LNCAP (cell line): ENCODE measurements around the gene ATP6V0D1.

Experiments used
- TF ChIP-seq, protein P1 (sequence below): fragments of 450-650 bp; IDR thresholded peaks from 2 replicates; pipeline ENCODE4 v1.5.1; 2017; ENCODE audit warnings: mild to moderate bottlenecking

ATP6V0D1 gene

DNA sequence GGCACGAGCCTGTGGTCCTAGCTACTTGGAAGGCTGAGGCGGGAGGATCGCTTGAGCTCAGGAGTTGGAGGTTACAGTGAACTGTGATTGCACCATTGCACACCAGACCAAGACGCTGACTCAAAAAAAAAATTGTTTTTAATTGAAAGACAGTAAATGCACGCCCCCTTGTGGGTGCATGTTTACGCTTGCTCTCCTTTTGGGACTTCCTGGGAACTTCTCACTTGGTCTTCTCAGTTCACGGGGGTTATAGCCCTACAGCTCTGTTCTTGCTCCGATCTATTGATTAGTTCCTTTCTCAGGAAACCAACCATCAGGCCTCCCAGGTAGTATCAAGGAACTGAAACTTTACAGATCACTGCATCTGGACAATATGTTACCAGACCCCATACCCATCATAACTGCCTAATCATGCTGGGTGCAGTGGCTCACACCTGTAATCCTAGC, 33.4 kb upstream of the ATP6V0D1 start:
- TF ChIP-seq, protein P1, sequence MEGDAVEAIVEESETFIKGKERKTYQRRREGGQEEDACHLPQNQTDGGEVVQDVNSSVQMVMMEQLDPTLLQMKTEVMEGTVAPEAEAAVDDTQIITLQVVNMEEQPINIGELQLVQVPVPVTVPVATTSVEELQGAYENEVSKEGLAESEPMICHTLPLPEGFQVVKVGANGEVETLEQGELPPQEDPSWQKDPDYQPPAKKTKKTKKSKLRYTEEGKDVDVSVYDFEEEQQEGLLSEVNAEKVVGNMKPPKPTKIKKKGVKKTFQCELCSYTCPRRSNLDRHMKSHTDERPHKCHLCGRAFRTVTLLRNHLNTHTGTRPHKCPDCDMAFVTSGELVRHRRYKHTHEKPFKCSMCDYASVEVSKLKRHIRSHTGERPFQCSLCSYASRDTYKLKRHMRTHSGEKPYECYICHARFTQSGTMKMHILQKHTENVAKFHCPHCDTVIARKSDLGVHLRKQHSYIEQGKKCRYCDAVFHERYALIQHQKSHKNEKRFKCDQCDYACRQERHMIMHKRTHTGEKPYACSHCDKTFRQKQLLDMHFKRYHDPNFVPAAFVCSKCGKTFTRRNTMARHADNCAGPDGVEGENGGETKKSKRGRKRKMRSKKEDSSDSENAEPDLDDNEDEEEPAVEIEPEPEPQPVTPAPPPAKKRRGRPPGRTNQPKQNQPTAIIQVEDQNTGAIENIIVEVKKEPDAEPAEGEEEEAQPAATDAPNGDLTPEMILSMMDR, result peak; percentile 70

DNA sequence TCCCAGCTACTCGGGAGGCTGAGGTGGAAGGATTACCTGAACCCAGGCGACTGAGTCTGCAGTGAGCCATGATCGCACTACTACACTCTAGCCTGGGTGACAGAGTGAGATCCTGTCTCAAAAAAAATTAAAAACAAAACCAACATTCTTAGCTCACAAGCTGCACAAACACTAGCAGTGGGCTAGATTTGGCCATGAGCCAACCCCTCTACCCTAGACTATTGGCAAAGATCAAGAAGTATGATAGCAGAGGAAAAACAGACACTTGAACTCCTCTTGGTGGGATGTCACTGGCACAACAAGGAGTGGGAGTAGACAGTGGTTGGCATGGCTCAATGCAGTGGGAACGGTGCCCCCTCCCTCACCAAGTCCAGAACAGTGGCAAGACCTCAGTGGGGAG, 28.1 kb upstream of the ATP6V0D1 start:
- TF ChIP-seq, protein P1, result no peak

DNA sequence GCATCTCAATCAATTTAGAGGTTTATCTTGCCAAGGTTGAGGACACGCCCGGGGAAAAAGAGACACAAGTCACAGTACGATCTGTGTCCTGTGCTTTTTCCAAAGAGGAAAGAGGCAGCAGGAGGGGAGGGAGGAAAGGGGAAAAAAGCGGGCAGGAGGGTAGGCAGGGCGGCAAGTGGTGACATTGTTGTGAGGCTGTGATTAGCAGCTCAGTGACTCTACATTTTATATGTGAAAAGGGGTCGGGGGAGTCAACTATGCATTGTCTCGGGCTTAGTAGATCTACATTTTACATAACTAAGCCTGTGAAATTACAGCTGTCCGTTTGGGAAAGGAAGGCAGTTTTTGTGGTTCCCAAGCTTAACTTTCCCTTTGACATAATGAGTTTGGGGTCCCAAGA, 25.5 kb upstream of the ATP6V0D1 start:
- TF ChIP-seq, protein P1, result no peak

DNA sequence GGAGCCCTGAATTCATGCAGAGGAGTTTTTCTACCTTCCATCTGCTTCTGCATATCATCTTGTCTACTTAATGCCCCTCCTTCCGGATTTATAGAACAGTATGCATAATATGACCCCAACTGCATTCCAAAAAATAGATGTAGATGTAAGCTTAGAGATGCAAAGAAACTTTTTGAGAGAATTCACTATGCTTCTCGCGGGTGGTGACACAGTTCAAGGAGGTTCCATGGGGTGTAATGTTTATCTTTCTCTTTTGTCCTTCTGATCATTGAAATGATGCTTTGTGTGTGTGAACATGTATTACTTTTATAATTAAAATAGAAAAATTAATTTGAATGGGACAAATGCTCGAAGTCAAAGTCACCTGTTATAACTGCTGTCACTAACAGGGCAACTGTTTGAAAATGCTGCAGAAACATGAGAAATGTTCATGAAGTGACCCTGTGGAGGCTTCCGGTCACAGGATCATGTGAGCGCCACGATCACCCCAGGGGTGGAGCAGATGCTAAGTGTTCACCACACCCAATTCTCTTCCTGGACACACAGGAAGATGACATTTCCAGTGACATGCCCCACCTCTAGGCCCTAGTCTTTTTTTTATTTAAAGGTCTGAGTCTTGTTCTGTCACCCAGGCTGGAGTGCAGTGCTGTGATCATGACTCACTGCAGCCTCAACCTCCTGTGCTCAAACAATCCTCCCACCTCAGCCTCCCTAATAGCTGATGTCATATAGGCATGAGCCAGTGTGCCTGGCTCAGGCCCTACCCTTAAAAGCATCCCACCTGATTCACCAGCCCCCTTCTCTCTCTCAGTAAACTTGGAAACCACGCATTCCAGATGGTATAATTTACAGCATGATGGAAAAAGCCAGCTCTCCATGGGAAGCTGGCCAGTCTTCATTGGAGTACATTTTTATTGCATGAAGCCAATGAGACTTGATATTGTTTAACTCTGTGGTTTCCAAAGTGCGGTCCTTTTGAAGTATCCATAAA, 23.4 kb upstream of the ATP6V0D1 start:
- TF ChIP-seq, protein P1, result no peak

DNA sequence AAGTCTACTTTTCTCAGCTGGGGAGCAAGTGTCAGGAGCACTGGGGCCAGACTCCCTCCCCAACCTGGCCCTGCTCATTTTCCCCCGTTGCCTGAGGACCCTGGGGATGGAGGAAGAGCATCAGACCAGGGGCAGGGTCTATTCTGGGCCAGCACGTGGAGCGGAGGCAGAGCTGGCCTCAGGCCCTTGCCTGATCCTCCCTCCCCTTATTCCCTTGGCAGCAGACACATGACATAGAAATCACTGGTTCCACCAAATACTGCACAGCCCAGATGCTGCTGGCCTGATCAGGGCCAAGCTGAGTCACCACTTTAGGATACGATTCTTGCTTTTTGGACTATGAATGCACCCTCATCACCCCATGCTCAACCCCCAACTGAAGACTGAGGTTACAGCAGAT, 18.1 kb upstream of the ATP6V0D1 start:
- TF ChIP-seq, protein P1, result no peak

DNA sequence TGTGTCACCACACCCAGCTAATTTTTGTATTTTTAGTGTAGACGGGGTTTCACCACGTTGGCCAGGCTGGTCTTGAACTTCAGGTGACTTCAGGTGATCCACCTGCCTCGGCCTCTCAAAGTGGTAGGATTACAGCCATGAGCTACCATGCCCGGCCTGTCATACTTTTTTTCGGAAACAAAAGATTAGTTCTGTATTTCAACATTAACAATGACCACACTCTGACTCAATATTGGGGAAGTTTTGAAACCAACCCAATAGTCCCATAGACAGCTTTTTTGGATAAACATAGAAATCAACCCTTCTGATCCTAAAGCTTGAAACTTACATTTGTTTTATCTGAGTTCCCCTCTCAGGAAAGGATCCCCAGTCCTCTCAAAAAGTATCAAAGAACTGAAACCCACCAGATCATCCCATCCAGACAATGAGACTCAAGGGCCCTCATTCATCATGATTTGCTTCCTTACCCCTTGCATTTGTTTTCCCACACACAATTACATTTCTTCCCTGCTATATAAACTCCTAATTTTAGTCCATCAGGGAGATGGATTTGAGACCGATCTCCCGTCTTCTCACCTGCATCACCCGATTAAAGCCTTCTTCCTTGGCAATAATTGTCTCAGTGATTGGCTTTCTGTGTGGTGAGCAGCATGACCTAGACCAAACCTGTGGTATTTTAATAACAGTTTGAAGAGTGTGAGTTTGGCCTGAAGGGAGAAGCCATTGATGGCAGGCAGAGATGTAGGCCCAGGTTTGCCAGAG, 9.6 kb upstream of the ATP6V0D1 start:
- TF ChIP-seq, protein P1, result no peak

DNA sequence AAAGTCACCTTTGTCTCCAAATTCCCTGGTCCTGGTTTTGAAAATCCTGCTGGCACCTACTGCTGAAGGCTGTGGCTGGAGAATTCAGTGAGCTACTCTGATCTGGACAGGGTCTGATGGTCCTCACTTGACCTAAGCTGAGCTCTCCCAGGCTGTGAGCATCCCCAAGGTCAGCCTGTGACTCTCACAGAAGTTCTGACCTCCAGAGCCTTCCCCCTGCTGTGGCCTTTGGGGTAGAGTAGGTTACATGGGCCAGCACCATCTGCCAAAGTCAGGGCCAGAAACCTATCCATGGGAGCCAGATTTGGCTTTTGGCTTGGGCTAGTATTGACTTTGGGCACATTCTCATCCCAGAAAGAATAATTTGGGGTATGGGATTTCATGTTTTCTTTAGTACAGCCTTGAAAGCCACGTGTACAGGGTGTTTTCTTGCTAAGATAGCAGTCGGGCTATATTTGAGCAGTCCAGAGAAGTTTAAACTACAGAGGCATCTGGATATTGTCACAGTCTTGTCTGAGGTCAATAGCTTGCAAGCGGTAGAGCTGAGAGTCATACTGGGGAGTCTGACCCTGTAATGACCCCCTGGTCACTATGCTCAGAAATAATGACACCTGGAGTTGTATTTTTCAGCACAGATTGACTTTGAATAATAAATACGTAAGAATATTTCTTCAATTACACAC, 8.6 kb upstream of the ATP6V0D1 start:
- TF ChIP-seq, protein P1, result no peak
